Measurements from ENCODE around the gene OSER1.
"Not testable (repeated sequence)": the region's sequence is repeated elsewhere in the genome, so short reads cannot be mapped to it uniquely, and the experiment has no call there.

GRCh38 chr20:44191640-44192039 is 18.9 kb downstream of the OSER1 start:
- TF ChIP-seq CTCF (IDR thresholded peaks at IDR 0.05 in 4 of 5, conservative IDR thresholded peaks at IDR 0.05 in 1 of 5); POLR2A (IDR thresholded peaks at IDR 0.05): not testable (repeated sequence)

All from gastrocnemius medialis (tissue), 4 donors.